Stimulated activated CD8-positive, alpha-beta memory T cell treated with anti-CD3 and anti-CD28 coated beads, Interleukin-15, amount 100 ng/mL, for 4 hours (primary cell): ENCODE data around the gene TMC1.

ENCODE experiments used
- DNase-seq, 2 donors: peaks; one replicate each; pipeline ENCODE4 v3.0.0-alpha.2; 2020; ENCODE audit warnings: low read depth in 2 of 2

Gene TMC1

GRCh38 chr9:72864327-72864726 is 342.9 kb downstream of the TMC1 start:
- no peak for DNase-seq

GRCh38 chr9:72871685-72872084 is 350.3 kb downstream of the TMC1 start:
- DNase-seq = no peak

- DNase-seq = no peak
Measured at GRCh38 chr9:72872718-72873117, 351.3 kb downstream of the TMC1 start.

- DNase-seq = no peak
Measured at GRCh38 chr9:72873456-72873855, 352.0 kb downstream of the TMC1 start.

- no peak for DNase-seq
Measured at GRCh38 chr9:72874344-72874743, 352.9 kb downstream of the TMC1 start.

- DNase-seq = no peak
Measured at GRCh38 chr9:72875221-72875620, 353.8 kb downstream of the TMC1 start.

GRCh38 chr9:72880821-72881220 is 359.4 kb downstream of the TMC1 start:
- DNase-seq = no peak

GRCh38 chr9:72882117-72882775 is 360.8 kb downstream of the TMC1 start:
- DNase-seq = no peak

GRCh38 chr9:72883875-72884274 is 362.5 kb downstream of the TMC1 start:
- no peak for DNase-seq

GRCh38 chr9:72884508-72884907 is 363.1 kb downstream of the TMC1 start:
- DNase-seq = no peak
